ENCODE data around the gene TTYH2.

Gene TTYH2

DNA sequence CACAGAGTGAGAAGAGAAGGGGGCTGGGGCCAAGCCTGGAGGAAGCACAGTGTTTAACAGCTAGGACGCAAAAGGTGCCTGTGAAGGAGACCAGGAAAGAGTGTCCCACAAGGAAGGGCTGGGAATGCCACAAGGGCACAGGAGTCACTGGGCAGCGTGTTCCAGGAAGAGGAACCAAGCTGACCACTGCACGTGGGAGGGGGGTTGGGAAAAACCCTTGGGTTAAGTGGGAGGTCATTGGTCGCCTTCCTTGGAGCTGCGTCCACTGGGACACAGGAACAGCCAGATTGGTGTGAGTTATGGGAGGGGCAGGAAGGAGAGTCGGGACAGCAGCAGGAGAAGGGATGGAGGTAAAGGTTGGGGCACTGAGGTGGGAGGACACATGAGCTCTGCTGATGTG is 12.9 kb downstream of the TTYH2 start:
- TF ChIP-seq, protein P1, sequence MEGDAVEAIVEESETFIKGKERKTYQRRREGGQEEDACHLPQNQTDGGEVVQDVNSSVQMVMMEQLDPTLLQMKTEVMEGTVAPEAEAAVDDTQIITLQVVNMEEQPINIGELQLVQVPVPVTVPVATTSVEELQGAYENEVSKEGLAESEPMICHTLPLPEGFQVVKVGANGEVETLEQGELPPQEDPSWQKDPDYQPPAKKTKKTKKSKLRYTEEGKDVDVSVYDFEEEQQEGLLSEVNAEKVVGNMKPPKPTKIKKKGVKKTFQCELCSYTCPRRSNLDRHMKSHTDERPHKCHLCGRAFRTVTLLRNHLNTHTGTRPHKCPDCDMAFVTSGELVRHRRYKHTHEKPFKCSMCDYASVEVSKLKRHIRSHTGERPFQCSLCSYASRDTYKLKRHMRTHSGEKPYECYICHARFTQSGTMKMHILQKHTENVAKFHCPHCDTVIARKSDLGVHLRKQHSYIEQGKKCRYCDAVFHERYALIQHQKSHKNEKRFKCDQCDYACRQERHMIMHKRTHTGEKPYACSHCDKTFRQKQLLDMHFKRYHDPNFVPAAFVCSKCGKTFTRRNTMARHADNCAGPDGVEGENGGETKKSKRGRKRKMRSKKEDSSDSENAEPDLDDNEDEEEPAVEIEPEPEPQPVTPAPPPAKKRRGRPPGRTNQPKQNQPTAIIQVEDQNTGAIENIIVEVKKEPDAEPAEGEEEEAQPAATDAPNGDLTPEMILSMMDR (IDR thresholded peaks at IDR 0.05; ENCODE audit: control insufficient read depth, extremely low read depth, insufficient read depth): no peak
- DNase-seq (ENCODE audit: low read depth): no peak
- no peak overlapping the region for H3K4me3 ChIP-seq (ENCODE audit: low read depth, low read length)

DNA sequence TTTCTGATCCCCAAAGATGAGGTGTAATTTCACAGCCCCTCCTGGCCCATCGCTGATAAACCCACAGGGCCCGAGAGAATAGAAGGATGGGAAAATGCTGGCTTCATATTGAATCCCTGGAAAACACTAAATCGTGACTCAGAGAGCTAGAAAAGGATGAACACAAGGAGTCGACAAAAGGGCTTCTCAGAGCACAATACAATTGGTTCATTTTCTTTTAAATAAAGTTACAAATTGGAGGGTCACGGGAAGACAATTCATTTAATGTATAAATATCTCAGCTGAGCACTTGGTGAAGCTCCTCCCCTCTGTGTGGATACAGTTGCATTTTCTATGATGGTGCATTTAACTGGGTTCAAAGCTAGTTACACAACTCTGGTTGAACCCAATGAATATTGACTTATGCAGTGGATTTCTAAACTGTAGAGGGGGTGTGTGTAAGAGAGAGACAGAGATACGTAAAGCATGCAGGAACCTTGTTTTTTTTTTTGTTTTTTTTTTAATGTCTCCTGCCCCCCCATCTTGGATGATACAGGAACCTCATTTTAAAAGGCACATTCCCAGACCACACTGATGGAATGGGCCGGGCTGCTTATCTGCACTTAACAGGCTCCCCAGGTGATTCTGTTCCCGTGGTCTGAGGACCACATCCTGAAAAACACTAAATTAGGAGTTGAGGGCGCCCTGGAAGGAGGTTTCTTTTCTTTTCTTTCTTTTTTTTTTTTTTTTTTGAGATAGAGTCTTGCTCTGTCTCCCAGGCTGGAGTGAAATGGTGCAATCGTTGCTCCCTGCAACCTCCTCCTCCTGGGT is 14.1 kb downstream of the TTYH2 start:
- no peak overlapping the region for H3K4me3 ChIP-seq (ENCODE audit: low read depth, low read length)
- no peak for DNase-seq (ENCODE audit: low read depth)
- TF ChIP-seq, protein P1 (IDR thresholded peaks at IDR 0.05; ENCODE audit: control insufficient read depth, extremely low read depth, insufficient read depth): no peak

DNA sequence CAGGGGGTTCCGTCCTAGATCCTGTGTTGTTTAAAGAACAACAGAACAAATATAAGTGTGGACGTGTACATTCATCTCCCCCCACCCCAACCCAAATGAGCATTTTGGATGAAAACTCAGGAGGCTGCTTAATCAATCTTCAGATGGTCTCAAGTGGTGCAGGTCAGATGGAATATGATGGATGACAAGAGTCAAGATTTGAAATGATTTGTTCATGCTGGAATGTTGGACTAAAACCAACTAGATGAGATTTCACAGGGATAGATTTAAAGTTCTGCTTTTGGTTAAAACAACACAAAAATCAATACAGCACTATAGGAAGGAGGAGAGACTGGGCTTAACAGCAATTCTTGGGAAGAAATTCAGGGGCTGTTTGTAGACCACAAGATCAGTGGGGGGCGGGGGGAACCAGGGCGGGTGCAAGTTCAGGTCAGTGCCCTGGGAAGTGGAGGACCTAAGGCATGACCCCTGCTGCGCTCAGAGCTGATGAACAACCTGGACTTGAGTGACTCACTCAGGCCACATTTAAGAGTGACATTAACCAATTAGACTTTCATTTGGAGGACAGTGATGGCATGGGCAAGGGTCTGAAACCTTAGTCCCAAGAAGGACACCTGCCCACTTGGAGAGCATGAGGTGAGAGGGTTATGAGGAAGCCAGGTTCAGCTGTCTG is 15.1 kb downstream of the TTYH2 start:
- no peak overlapping the region for H3K4me3 ChIP-seq (ENCODE audit: low read depth, low read length)
- no peak for DNase-seq (ENCODE audit: low read depth)
- TF ChIP-seq, protein P1 (IDR thresholded peaks at IDR 0.05; ENCODE audit: control insufficient read depth, extremely low read depth, insufficient read depth): no peak

DNA sequence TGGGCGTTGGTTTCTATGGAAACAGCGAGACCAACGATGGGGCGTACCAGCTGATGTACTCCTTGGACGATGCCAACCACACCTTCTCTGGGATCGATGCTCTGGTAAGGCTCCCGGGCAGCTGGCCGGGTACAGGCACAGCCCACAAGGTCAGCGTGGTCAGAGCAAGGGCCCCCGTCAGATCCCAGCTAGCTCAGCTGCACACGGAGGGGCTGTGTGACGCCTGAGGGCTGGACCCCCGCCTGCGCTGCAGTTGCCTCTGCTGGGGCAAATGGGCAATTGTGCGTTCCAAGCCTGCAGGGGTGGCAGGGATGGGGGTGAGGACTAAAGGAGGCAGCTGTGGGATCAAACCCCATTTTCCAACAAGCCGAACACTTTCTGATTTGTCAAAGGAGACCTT is 17.5 kb downstream of the TTYH2 start:
- TF ChIP-seq, protein P1 (IDR thresholded peaks at IDR 0.05; ENCODE audit: control insufficient read depth, extremely low read depth, insufficient read depth): no peak
- DNase-seq (ENCODE audit: low read depth): no peak
- H3K4me3 ChIP-seq (ENCODE audit: low read depth, low read length): no peak overlapping the region

DNA sequence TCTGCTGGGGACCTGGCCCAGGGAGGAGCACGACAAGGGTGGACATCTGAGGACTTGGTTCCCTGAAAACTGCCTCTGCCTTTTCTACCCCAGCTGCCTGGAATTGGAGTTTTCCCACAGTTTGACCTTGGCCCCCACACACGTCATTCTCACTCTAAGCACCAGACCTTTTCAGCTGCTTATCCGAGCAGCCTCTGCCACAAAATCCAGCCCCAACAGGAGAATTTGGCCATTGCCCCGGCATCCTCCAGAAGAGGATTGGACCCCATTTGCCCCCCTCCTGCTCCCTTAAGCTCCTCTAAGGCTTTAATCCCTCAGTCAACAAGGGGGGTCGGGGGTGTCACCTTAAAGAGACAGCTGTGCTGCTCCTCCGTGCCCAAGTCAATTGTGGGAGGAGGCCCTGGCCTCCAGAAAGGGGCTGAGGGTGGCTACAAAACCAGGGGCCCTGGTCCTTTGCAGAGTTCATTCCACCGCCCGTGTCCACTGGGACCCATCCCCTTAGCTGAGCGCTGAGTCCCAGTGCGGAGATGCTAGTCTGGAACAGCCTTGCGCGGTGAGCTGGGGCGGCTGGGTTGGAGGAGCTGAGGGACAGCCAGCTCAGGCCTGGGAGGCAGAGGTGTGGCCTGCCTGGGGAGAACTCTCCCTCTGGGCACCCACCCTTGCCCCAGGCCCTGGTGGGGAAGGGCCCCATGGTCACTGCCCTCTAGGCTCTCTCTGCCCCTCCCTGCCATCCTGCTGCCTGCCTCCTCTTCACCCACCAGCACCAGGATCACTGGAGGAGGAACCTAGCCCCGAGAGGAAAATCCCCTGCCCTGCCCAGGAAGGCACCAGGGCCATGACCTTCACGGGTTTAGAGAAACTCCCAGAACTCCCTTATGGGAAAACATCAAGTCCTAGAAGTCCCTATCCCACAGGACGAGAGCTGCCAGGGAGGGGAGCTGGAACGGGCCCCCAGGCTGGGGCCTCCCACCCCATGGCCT is 18.8 kb downstream of the TTYH2 start:
- DNase-seq (ENCODE audit: low read depth): no peak
- TF ChIP-seq, protein P1 (IDR thresholded peaks at IDR 0.05; ENCODE audit: control insufficient read depth, extremely low read depth, insufficient read depth): no peak
- no peak overlapping the region for H3K4me3 ChIP-seq (ENCODE audit: low read depth, low read length)

DNA sequence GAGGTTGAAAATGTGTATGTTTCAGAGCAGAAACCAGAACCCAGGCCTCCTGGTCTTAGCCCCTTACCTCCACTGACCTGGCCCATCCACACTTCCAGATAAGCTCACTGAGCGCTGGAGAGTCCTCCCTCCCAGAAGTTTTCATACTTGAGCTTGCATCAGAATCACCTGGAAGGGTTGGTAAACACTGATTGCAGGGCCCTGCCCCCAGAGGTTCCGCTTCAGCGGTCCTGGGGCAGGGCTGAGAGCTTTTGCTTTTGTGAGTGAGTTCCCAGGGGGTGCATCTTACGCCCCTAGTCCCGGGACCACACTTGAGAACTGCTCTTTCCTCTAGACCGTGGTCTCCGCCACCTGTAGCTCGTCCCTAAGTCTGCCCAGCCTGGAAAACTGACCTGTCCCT is 20.6 kb downstream of the TTYH2 start:
- no peak overlapping the region for H3K4me3 ChIP-seq (ENCODE audit: low read depth, low read length)
- TF ChIP-seq, protein P1 (IDR thresholded peaks at IDR 0.05; ENCODE audit: control insufficient read depth, extremely low read depth, insufficient read depth): no peak
- DNase-seq (ENCODE audit: low read depth): no peak
